GM12892 (cell line): Measurements from ENCODE around the gene MARCHF9.

Source experiments
- POLR2A ChIP-seq: IDR thresholded peaks from 2 replicates; pipeline ENCODE4 v1.6.1; 2011; ENCODE audit warnings: low read depth, low read length, control low read depth
- POLR2AphosphoS5 ChIP-seq: IDR thresholded peaks from 2 replicates; pipeline ENCODE4 v1.6.1; 2011; ENCODE audit warnings: low read depth, low read length, control low read depth
- TAF1 ChIP-seq: IDR thresholded peaks from 2 replicates; pipeline ENCODE4 v1.6.1; 2011; ENCODE audit warnings: low read depth, mild to moderate bottlenecking, control low read depth, low read length, borderline replicate concordance

- TF ChIP-seq POLR2A (no peak), TAF1 (no peak), POLR2AphosphoS5 (no peak)
Observed at GRCh38 chr12:57756406-57757341, 1.8 kb downstream of the MARCHF9 start.
